ENCODE measurements around the gene SYMPK.

GRCh38 chr19:45791744-45792469 lies 71.0 kb downstream of the SYMPK start:
- TF ChIP-seq POLR2A (IDR thresholded peaks at IDR 0.05; ENCODE audit: low read depth, low read length) (no peak), POLR2AphosphoS5 (IDR thresholded peaks at IDR 0.05; ENCODE audit: low read depth, low read length) (no peak), TAF1 (IDR thresholded peaks at IDR 0.05; ENCODE audit: borderline replicate concordance, low read depth, low read length) (no peak)

Measured in GM12892 (cell line).